Measurements from ENCODE around the gene TFPI. TPM values are rescaled to one million over a fixed set of nuclear protein-coding genes. Genes with fewer than 3 reads are reported as not detected.

TFPI gene
- total and polyA plus RNA-seq, 4 donors = 72.9 to 131 (median 96.8) TPM

DNA sequence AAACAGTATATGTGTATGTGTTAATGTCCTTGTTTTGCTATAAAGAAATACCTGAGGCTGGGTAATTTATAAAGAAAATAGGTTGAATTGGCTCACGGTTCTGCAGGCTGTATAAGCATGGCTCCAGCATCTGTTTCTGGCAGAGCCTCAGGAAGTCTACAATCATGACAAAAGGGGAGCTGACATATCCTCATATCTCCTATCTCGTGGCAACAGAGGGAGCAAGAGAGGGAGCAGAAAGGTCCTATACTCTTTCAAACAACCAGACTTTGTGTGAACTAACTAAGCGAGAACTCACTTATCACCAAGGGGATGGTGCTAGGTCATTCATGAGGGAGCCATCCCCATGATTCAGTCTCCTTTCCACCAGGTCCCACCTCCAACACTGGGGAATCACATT lies 119.2 kb downstream of the TFPI start:
- Histone ChIP-seq H3K4me3 (ENCODE audit: low read depth, low read length) (no peak overlapping the region), H3K27me3 (ENCODE audit: control insufficient read depth, insufficient read depth, low read length) (no peaks in the 10 kb centered on the region), H3K36me3 (ENCODE audit: control insufficient read depth, insufficient read depth, low read length) (no peaks in the 10 kb centered on the region), H3K9me3 (ENCODE audit: control insufficient read depth, insufficient read depth, low read length) (no peaks in the 10 kb centered on the region), H3K27ac (ENCODE audit: low read depth, low read length) (peak overlapping the region; percentile 49), H3K4me1 (ENCODE audit: control insufficient read depth, insufficient read depth, low read length) (no peaks in the 10 kb centered on the region)
- no peak for DNase-seq (ENCODE audit: low read depth in 4 of 6, low spot score in 6 of 6)
- 100% methylated on average over 1 of the region's 3 CpGs for WGBS (ENCODE audit: insufficient coverage)

DNA sequence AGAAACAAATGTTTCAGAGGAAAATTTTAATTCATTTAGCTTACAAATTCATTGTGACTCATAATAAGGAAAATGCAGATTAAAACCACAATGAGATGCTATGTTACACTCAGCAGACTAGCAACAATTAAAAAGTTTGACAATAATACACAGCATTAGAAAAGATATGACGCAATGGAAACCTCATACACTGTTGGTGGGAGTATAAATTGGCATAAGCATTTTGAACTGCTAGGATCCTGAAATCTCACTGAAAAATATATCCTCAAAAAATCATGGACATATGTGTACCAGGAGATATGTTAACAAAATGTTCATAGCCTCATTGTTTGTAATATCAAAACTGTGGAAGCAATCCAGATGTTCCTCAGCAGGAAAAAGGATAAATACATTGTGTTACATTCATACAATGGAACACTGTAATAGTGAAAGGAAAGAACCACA lies 119.9 kb downstream of the TFPI start:
- no CpG with 5 or more reads among the region's 1 CpG for WGBS (ENCODE audit: insufficient coverage)
- no peaks in the 10 kb centered on the region for H3K9me3 ChIP-seq (ENCODE audit: control insufficient read depth, insufficient read depth, low read length)
- DNase-seq (ENCODE audit: low read depth in 4 of 6, low spot score in 6 of 6) = peak in 2 of 6 donors; percentile 35 to 42
- H3K27me3 ChIP-seq (ENCODE audit: control insufficient read depth, insufficient read depth, low read length) = no peaks in the 10 kb centered on the region
- H3K27ac ChIP-seq (ENCODE audit: low read depth, low read length) = no peak overlapping the region
- no peaks in the 10 kb centered on the region for H3K36me3 ChIP-seq (ENCODE audit: control insufficient read depth, insufficient read depth, low read length)
- H3K4me1 ChIP-seq (ENCODE audit: control insufficient read depth, insufficient read depth, low read length) = no peaks in the 10 kb centered on the region
- H3K4me3 ChIP-seq (ENCODE audit: low read depth, low read length) = no peak overlapping the region

DNA sequence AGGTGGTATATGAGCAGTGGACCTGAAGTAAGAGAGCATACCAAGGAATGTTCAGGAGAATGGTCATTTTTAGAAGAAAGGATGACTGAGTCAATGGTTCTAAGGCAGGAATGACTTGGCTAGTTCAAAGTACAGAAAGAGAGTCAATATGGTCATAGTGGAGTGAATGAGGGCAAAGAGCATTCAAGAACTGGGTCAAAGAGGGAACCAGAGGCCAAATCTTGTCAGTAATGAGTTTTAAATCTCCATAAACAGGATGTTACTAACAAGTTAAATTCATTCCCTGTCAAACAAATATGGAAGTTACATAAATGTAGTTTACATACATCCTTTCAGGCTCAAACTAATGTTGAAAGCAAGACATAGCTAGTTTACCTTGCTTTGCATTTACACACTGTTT lies 122.3 kb downstream of the TFPI start:
- Histone ChIP-seq H3K4me1 (ENCODE audit: control insufficient read depth, insufficient read depth, low read length) (no peaks in the 10 kb centered on the region), H3K27me3 (ENCODE audit: control insufficient read depth, insufficient read depth, low read length) (no peaks in the 10 kb centered on the region), H3K27ac (ENCODE audit: low read depth, low read length) (no peak overlapping the region), H3K9me3 (ENCODE audit: control insufficient read depth, insufficient read depth, low read length) (no peaks in the 10 kb centered on the region), H3K4me3 (ENCODE audit: low read depth, low read length) (no peak overlapping the region), H3K36me3 (ENCODE audit: control insufficient read depth, insufficient read depth, low read length) (no peaks in the 10 kb centered on the region)
- DNase-seq (ENCODE audit: low read depth in 4 of 6, low spot score in 6 of 6) = no peak

- Histone ChIP-seq H3K9me3 (ENCODE audit: control insufficient read depth, insufficient read depth, low read length) (no peaks in the 10 kb centered on the region), H3K27ac (ENCODE audit: low read depth, low read length) (no peak overlapping the region), H3K4me3 (ENCODE audit: low read depth, low read length) (no peak overlapping the region), H3K36me3 (ENCODE audit: control insufficient read depth, insufficient read depth, low read length) (no peaks in the 10 kb centered on the region), H3K27me3 (ENCODE audit: control insufficient read depth, insufficient read depth, low read length) (no peaks in the 10 kb centered on the region), H3K4me1 (ENCODE audit: control insufficient read depth, insufficient read depth, low read length) (no peaks in the 10 kb centered on the region)
- no peak for DNase-seq (ENCODE audit: low read depth in 4 of 6, low spot score in 6 of 6)
Observed at GRCh38 chr2:187429989-187430388, 124.2 kb downstream of the TFPI start.

GRCh38 chr2:187424146-187424545 lies 130.1 kb downstream of the TFPI start:
- Histone ChIP-seq H3K4me3 (ENCODE audit: low read depth, low read length) (no peak overlapping the region), H3K27me3 (ENCODE audit: control insufficient read depth, insufficient read depth, low read length) (no peaks in the 10 kb centered on the region), H3K9me3 (ENCODE audit: control insufficient read depth, insufficient read depth, low read length) (no peaks in the 10 kb centered on the region), H3K4me1 (ENCODE audit: control insufficient read depth, insufficient read depth, low read length) (no peaks in the 10 kb centered on the region), H3K27ac (ENCODE audit: low read depth, low read length) (peak overlapping the region; percentile 51), H3K36me3 (ENCODE audit: control insufficient read depth, insufficient read depth, low read length) (no peaks in the 10 kb centered on the region)
- peak in 2 of 6 donors; percentile 34 to 84 for DNase-seq (ENCODE audit: low read depth in 4 of 6, low spot score in 6 of 6)
- WGBS (ENCODE audit: insufficient coverage) = no CpG with 5 or more reads among the region's 1 CpG

DNA sequence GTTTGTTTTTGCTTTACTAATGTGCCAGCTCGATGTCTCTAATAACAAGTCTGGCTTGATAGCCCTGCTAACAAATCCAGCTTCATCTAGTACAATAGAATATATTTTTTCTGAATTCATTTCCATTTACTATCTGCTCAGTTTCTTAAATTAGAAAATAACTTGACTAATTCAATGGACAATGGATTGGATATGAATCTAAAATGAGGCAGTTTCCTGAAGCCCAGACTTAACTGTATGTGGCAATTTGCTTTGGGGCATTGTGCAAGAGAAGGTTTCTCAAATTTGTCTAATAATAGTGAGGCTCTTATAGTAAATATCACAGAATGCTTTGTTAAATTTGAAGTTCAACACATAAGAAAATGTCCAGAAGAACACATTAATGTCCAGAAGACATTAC lies 132.0 kb downstream of the TFPI start:
- no peaks in the 10 kb centered on the region for H3K4me1 ChIP-seq (ENCODE audit: control insufficient read depth, insufficient read depth, low read length)
- no peaks in the 10 kb centered on the region for H3K9me3 ChIP-seq (ENCODE audit: control insufficient read depth, insufficient read depth, low read length)
- H3K4me3 ChIP-seq (ENCODE audit: low read depth, low read length) = no peak overlapping the region
- no peak overlapping the region for H3K27ac ChIP-seq (ENCODE audit: low read depth, low read length)
- DNase-seq (ENCODE audit: low read depth in 4 of 6, low spot score in 6 of 6) = no peak
- WGBS (ENCODE audit: insufficient coverage) = no CpG with 5 or more reads among the region's 1 CpG
- H3K27me3 ChIP-seq (ENCODE audit: control insufficient read depth, insufficient read depth, low read length) = no peaks in the 10 kb centered on the region
- H3K36me3 ChIP-seq (ENCODE audit: control insufficient read depth, insufficient read depth, low read length) = no peaks in the 10 kb centered on the region

- no peak for DNase-seq (ENCODE audit: low read depth in 4 of 6, low spot score in 6 of 6)
- no peaks in the 10 kb centered on the region for H3K9me3 ChIP-seq (ENCODE audit: control insufficient read depth, insufficient read depth, low read length)
- H3K27ac ChIP-seq (ENCODE audit: low read depth, low read length) = no peak overlapping the region
- WGBS (ENCODE audit: insufficient coverage) = 8% methylated on average over 1 of the region's 3 CpGs
- H3K27me3 ChIP-seq (ENCODE audit: control insufficient read depth, insufficient read depth, low read length) = no peaks in the 10 kb centered on the region
- no peaks in the 10 kb centered on the region for H3K4me1 ChIP-seq (ENCODE audit: control insufficient read depth, insufficient read depth, low read length)
- H3K4me3 ChIP-seq (ENCODE audit: low read depth, low read length) = no peak overlapping the region
- H3K36me3 ChIP-seq (ENCODE audit: control insufficient read depth, insufficient read depth, low read length) = no peaks in the 10 kb centered on the region
Observed at GRCh38 chr2:187421519-187421918, 132.7 kb downstream of the TFPI start.

GRCh38 chr2:187419808-187420207 lies 134.4 kb downstream of the TFPI start:
- no peak overlapping the region for H3K27ac ChIP-seq (ENCODE audit: low read depth, low read length)
- no peaks in the 10 kb centered on the region for H3K36me3 ChIP-seq (ENCODE audit: control insufficient read depth, insufficient read depth, low read length)
- H3K9me3 ChIP-seq (ENCODE audit: control insufficient read depth, insufficient read depth, low read length) = peaks cover 2% of the 10 kb centered on the region
- no peaks in the 10 kb centered on the region for H3K4me1 ChIP-seq (ENCODE audit: control insufficient read depth, insufficient read depth, low read length)
- WGBS (ENCODE audit: insufficient coverage) = no CpG with 5 or more reads among the region's 1 CpG
- DNase-seq (ENCODE audit: low read depth in 4 of 6, low spot score in 6 of 6) = peak in 2 of 6 donors; percentile 9 to 51
- no peak overlapping the region for H3K4me3 ChIP-seq (ENCODE audit: low read depth, low read length)
- no peaks in the 10 kb centered on the region for H3K27me3 ChIP-seq (ENCODE audit: control insufficient read depth, insufficient read depth, low read length)

GRCh38 chr2:187415449-187415848 lies 138.8 kb downstream of the TFPI start:
- Histone ChIP-seq H3K4me1 (ENCODE audit: control insufficient read depth, insufficient read depth, low read length) (no peaks in the 10 kb centered on the region), H3K9me3 (ENCODE audit: control insufficient read depth, insufficient read depth, low read length) (peaks cover 4% of the 10 kb centered on the region), H3K27ac (ENCODE audit: low read depth, low read length) (no peak overlapping the region), H3K27me3 (ENCODE audit: control insufficient read depth, insufficient read depth, low read length) (no peaks in the 10 kb centered on the region), H3K4me3 (ENCODE audit: low read depth, low read length) (no peak overlapping the region), H3K36me3 (ENCODE audit: control insufficient read depth, insufficient read depth, low read length) (no peaks in the 10 kb centered on the region)
- no peak for DNase-seq (ENCODE audit: low read depth in 4 of 6, low spot score in 6 of 6)
- WGBS (ENCODE audit: insufficient coverage) = 97% methylated on average over 5 of the region's 5 CpGs
